Endothelial cell of umbilical vein (primary cell): ENCODE measurements around the gene NCOR1.

ENCODE experiments used
- EZH2 ChIP-seq: IDR thresholded peaks from 2 replicates; pipeline ENCODE4 v1.6.1; 2012; ENCODE audit warnings: borderline replicate concordance, low read depth, mild to moderate bottlenecking, moderate library complexity, low read length, inconsistent platforms; ENCODE audit not compliant: severe bottlenecking
- FOS ChIP-seq: IDR thresholded peaks from 2 replicates; pipeline ENCODE4 v1.6.1; 2011; ENCODE audit warnings: mild to moderate bottlenecking, low read length, moderate library complexity, borderline replicate concordance; ENCODE audit not compliant: insufficient read depth
- POLR2A ChIP-seq: IDR thresholded peaks from 2 replicates; pipeline ENCODE4 v1.6.1; 2012; ENCODE audit warnings: low read depth, mild to moderate bottlenecking, control low read depth, low read length
- POLR2AphosphoS5 ChIP-seq: IDR thresholded peaks from 2 replicates; pipeline ENCODE4 v1.6.1; 2012; ENCODE audit warnings: low read depth, mild to moderate bottlenecking, control low read depth, low read length, moderate library complexity; ENCODE audit not compliant: insufficient read depth
- TF ChIP-seq, protein P1 (sequence below), 2 donors: IDR thresholded peaks; 1 replicate in 1 of 2; 2 replicates in 1 of 2; pipeline ENCODE4 v1.5.1; 2011; ENCODE audit warnings: low read length in 2 of 2, mild to moderate bottlenecking in 2 of 2, moderate library complexity in 2 of 2, control low read depth in 1 of 2, inconsistent platforms in 1 of 2, low read depth in 1 of 2; ENCODE audit not compliant: insufficient read depth in 1 of 2; ENCODE audit errors: extremely low read depth in 1 of 2
- TF ChIP-seq, protein P2 (sequence below): IDR thresholded peaks from 2 replicates; pipeline ENCODE4 v1.6.1; 2011; ENCODE audit not compliant: insufficient read depth, insufficient read length

DNA sequence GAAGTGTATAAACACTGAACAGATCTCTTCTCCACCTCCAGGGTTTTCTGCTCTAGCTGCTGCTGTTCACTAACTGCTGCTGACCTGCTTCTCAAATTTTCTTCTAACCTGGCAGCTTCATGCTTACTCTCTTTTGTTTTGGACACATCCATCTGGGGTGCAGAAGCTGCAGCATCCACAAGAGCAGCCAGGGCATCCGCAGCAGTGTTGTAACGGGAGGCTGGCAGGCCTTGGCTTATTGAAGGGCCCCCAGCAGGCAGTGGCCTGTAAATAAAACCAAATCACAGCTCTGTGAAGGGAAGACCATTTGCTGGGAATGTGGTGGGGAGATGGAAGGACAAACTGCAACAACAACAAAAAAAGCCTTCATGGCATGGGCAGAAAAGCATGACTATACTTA lies 153.7 kb downstream of the NCOR1 start:
- no peak for TF ChIP-seq POLR2AphosphoS5
- TF ChIP-seq, protein P1, sequence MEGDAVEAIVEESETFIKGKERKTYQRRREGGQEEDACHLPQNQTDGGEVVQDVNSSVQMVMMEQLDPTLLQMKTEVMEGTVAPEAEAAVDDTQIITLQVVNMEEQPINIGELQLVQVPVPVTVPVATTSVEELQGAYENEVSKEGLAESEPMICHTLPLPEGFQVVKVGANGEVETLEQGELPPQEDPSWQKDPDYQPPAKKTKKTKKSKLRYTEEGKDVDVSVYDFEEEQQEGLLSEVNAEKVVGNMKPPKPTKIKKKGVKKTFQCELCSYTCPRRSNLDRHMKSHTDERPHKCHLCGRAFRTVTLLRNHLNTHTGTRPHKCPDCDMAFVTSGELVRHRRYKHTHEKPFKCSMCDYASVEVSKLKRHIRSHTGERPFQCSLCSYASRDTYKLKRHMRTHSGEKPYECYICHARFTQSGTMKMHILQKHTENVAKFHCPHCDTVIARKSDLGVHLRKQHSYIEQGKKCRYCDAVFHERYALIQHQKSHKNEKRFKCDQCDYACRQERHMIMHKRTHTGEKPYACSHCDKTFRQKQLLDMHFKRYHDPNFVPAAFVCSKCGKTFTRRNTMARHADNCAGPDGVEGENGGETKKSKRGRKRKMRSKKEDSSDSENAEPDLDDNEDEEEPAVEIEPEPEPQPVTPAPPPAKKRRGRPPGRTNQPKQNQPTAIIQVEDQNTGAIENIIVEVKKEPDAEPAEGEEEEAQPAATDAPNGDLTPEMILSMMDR (IDR thresholded peaks at IDR 0.05; ENCODE audit: extremely low read depth in 1 of 2, insufficient read depth in 1 of 2, low read depth in 1 of 2, low read length in 2 of 2): no peak
- TF ChIP-seq POLR2A: no peak
- TF ChIP-seq EZH2: no peak
- TF ChIP-seq FOS: no peak
- TF ChIP-seq, protein P2, sequence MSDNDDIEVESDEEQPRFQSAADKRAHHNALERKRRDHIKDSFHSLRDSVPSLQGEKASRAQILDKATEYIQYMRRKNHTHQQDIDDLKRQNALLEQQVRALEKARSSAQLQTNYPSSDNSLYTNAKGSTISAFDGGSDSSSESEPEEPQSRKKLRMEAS: no peak
